Neural progenitor cell (in vitro differentiated cells): Measurements from ENCODE around the gene PIN4.

Experiments used
- CTCF ChIP-seq: fragments of 200-600 bp; sonication (generic); IDR thresholded peaks from 2 replicates; pipeline ENCODE4 v1.5.1; 2017; ENCODE audit warnings: antibody characterized with exemption, mild to moderate bottlenecking
- EZH2 ChIP-seq: fragments of 200-600 bp; sonication (generic); IDR thresholded peaks from 2 replicates; pipeline ENCODE4 v1.6.1; 2017; ENCODE audit warnings: antibody characterized with exemption, mild to moderate bottlenecking, moderate library complexity
- EZH2phosphoT487 ChIP-seq: fragments of 200-600 bp; sonication (generic); IDR thresholded peaks from 2 replicates; pipeline ENCODE4 v1.6.1; 2017; ENCODE audit warnings: antibody characterized with exemption

- TF ChIP-seq CTCF = no peak
- no peak for TF ChIP-seq EZH2
- no peak for TF ChIP-seq EZH2phosphoT487
Observed at GRCh38 chrX:72238721-72239475, 57.3 kb downstream of the PIN4 start, which contains the start of gene ERCC6L.
